GM12892 (cell line): ENCODE measurements around the gene C22orf23.

Experiments
- POLR2A ChIP-seq: IDR thresholded peaks from 2 replicates; pipeline ENCODE4 v1.6.1; 2011; ENCODE audit warnings: low read depth, low read length, control low read depth
- TAF1 ChIP-seq: IDR thresholded peaks from 2 replicates; pipeline ENCODE4 v1.6.1; 2011; ENCODE audit warnings: low read depth, mild to moderate bottlenecking, control low read depth, low read length, borderline replicate concordance

DNA sequence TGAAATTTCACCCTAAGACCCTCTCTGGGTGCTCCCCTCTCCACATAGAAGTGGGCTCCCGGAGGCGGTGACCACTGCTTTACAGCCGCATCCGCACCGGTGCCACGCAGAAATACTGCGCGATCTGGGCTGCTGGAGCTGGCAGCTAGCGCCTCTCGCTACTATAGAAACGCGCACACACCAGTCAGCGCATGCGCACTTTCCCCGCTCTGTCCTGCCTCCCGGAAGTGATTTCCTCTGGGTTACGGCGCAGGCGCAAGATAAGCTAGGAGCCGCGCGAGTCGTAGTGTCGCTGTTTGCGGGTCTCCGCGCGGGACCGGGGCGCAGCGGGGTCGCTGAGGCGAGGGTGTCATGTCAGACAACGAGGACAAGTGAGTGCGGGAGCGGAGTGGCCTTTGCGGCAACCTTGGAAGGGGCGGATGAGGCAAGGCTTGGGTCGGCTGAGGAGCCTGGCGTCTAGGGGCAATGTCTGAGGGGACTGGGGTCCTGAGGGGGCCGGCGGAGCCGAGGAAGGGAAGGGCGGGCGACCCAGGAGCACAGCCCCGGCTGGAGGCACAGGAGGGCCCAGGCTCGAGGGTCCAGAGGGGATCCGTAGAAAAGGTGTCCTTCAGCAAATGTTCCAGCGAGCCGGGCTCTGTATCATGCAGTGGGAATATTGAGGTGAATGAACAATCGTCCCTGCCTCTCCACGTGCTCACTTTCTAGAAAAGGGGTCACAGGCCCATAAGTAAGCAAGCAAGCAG, at the start of gene C22orf23, which contains the start of gene POLR2F:
- peak; percentile 21; the same call in 1 of the 2 replicates for TF ChIP-seq TAF1
- TF ChIP-seq POLR2A = peak; percentile 90
